Ascending aorta (tissue), 2 donors: ENCODE data around the gene SPIC. TPM values are rescaled to one million over a fixed set of nuclear protein-coding genes. Genes with fewer than 3 reads are reported as not detected.
"Not testable (repeated sequence)": the region's sequence is repeated elsewhere in the genome, so short reads cannot be mapped to it uniquely, and the experiment has no call there.

ENCODE experiments used
- DNase-seq, 2 donors: peaks; one replicate each; pipeline ENCODE4 v3.0.0-alpha.2; 2019; ENCODE audit warnings: low spot score in 2 of 2
- H3K27ac ChIP-seq, 2 donors: fragments of 200-600 bp; sonication (generic); one replicate each; pipeline ENCODE4 v1.5.1; 2016 to 2017; ENCODE audit warnings: mild to moderate bottlenecking in 1 of 2
- H3K27me3 ChIP-seq: fragments of 200-600 bp; sonication (generic); one replicate; pipeline ENCODE4 v1.5.1; 2017
- H3K36me3 ChIP-seq, 2 donors: fragments of 200-600 bp; sonication (generic); one replicate each; pipeline ENCODE4 v1.5.1; 2016
- H3K4me1 ChIP-seq, 2 donors: fragments of 200-600 bp; sonication (generic); one replicate each; pipeline ENCODE4 v1.5.1; 2016 to 2017; ENCODE audit warnings: mild to moderate bottlenecking in 1 of 2
- H3K4me3 ChIP-seq, 2 donors: fragments of 200-600 bp; sonication (generic); one replicate each; pipeline ENCODE4 v1.5.1; 2016 to 2017; ENCODE audit warnings: mild to moderate bottlenecking in 1 of 2
- H3K9me3 ChIP-seq, 2 donors: fragments of 200-600 bp; sonication (generic); one replicate each; pipeline ENCODE4 v1.5.1; 2016
- intact Hi-C: fragments of 100-400 bp; cut with DNase I; formaldehyde crosslinking; loops from one replicate; pipeline ENCODE4 v1.15.1; 2023
- total RNA-seq: library from RNA; depleted of rRNA; stranded (reverse); fragments of >200 nt; gene quantifications from one replicate; pipeline ENCODE4 v1.1.0, GENCODE V29; 2016
- TF ChIP-seq, protein P1 (sequence below), 3 experiments: fragments of 200-600 bp in 2 of 3; fragments of 450-650 bp in 1 of 3; sonication (generic) in 2 of 3; IDR thresholded peaks; one replicate each; pipeline ENCODE4 v1.5.1; 2016 to 2019; ENCODE audit warnings: antibody characterized with exemption in 3 of 3, mild to moderate bottlenecking in 1 of 3, moderate library complexity in 1 of 3

Gene SPIC
- total RNA-seq, 1 donor from 2014 or later: not detected

DNA sequence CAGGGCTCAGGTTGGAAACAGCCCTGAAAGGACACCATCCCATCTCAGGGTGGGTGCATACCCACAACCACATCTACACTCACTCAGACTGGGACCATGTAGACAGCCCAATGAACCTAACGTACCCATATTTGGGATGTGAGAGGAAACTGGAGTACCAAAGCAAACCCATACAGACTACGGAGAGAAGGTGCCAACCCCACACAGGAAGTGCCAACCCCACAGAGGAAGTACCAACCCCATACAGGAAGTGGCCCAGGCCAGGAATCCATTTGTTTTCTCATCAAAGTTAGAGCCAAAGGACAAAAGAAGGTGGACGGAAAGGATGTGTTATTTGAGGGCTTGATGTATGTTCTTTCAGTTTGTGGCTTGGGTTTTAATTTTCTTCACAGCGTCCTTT, 19.5 kb upstream of the SPIC start:
- no peaks in the 10 kb centered on the region for H3K36me3 ChIP-seq
- intact Hi-C loops: no loop called here
- TF ChIP-seq, protein P1, sequence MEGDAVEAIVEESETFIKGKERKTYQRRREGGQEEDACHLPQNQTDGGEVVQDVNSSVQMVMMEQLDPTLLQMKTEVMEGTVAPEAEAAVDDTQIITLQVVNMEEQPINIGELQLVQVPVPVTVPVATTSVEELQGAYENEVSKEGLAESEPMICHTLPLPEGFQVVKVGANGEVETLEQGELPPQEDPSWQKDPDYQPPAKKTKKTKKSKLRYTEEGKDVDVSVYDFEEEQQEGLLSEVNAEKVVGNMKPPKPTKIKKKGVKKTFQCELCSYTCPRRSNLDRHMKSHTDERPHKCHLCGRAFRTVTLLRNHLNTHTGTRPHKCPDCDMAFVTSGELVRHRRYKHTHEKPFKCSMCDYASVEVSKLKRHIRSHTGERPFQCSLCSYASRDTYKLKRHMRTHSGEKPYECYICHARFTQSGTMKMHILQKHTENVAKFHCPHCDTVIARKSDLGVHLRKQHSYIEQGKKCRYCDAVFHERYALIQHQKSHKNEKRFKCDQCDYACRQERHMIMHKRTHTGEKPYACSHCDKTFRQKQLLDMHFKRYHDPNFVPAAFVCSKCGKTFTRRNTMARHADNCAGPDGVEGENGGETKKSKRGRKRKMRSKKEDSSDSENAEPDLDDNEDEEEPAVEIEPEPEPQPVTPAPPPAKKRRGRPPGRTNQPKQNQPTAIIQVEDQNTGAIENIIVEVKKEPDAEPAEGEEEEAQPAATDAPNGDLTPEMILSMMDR (IDR thresholded peaks at IDR 0.05): no peak

DNA sequence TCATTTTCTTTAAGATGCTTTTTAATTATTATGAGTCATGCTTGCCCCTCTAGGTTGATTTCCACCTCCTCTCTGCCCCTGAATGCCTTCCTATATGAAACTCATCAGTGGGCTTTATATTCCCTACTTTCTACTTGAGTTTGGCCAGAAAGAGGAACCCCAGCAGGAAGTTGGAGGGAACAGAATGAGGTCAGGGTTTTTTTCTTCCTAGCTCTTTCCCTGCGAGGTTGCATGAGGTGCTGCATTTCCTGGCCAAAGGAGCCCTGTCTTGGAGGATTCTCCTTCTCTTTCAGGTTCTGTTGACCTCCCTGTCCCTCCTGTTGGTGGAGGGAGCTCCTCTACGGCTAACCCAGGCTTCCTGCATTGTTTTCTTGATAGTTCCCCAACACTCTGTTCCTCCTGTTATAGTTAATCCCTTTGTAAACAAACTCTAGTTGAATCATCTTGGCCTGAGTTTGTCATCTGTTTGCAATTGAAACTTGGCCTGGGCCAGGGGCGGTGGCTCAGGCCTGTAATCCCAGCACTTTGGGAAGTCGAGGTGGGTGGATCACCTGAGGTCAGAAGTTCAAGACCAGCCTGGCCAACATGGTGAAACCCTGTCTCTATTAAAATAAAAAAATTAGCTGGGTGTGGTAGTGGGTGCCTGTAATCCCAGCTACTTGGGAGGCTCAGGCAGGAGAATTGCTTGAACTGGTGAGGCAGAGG, 15.3 kb upstream of the SPIC start:
- no peaks in the 10 kb centered on the region for H3K27me3 ChIP-seq
- H3K36me3 ChIP-seq: no peaks in the 10 kb centered on the region
- TF ChIP-seq, protein P1 (IDR thresholded peaks at IDR 0.05): no peak
- no peaks in the 10 kb centered on the region for H3K4me1 ChIP-seq
- intact Hi-C loops: no loop called here
- no peak overlapping the region for H3K27ac ChIP-seq
- H3K9me3 ChIP-seq: no peaks in the 10 kb centered on the region
- no peak overlapping the region for H3K4me3 ChIP-seq
- DNase-seq: no peak

More for the DNA sequence above, 19.5 kb upstream of the SPIC start:
- DNase-seq: no peak
- Histone ChIP-seq H3K4me1 (no peaks in the 10 kb centered on the region), H3K27me3 (no peaks in the 10 kb centered on the region), H3K9me3 (no peaks in the 10 kb centered on the region), H3K27ac (no peak overlapping the region), H3K4me3 (no peak overlapping the region)

DNA sequence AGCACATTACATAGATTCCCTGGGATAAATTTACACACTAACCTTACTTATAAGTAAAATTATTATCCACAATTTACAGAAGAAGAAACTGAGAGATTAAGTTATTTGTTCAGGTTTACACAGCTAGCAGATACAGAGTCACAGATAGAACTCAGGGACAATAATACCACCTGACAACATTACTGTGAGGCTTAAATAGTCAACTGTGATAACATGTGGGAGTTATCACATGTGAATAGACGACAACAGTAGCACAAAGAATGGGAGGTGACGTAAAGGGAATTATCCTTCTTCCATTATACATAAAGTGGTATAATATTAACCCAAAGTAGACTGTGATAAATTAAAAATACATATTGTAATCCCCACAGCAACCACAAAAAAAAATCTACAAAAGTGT, 6.2 kb upstream of the SPIC start:
- H3K36me3 ChIP-seq: no peaks in the 10 kb centered on the region
- TF ChIP-seq, protein P1 (IDR thresholded peaks at IDR 0.05): no peak
- intact Hi-C loops: no loop called here

DNA sequence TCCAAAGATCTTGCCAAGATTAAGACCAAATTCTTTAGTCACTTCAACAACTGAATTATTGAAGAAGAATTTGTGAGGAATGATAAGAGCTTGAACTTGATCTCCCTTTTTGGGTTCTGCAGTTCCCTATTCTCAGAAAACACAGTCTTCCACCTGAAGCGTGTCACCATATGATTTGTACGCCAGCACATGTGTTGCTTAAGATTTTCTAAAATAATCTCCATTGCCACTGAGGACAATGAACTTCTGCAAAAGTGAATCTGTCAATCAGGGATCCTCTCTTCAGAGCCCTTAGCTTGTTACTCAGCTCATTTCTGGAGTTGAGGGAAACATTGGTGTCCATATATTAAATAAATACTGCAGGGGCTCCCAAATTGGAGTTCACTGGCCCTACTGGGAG, 4.2 kb upstream of the SPIC start:
- Histone ChIP-seq H3K4me3 (no peak overlapping the region), H3K36me3 (no peaks in the 10 kb centered on the region), H3K27ac (no peak overlapping the region), H3K4me1 (no peaks in the 10 kb centered on the region), H3K9me3 (no peaks in the 10 kb centered on the region), H3K27me3 (no peaks in the 10 kb centered on the region)
- intact Hi-C loops: no loop called here
- DNase-seq: no peak
- TF ChIP-seq, protein P1 (IDR thresholded peaks at IDR 0.05): no peak

More for the DNA sequence above, 6.2 kb upstream of the SPIC start:
- Histone ChIP-seq H3K4me1 (no peaks in the 10 kb centered on the region), H3K9me3 (no peaks in the 10 kb centered on the region), H3K27me3 (no peaks in the 10 kb centered on the region), H3K27ac (no peak overlapping the region), H3K4me3 (no peak overlapping the region)
- no peak for DNase-seq

DNA sequence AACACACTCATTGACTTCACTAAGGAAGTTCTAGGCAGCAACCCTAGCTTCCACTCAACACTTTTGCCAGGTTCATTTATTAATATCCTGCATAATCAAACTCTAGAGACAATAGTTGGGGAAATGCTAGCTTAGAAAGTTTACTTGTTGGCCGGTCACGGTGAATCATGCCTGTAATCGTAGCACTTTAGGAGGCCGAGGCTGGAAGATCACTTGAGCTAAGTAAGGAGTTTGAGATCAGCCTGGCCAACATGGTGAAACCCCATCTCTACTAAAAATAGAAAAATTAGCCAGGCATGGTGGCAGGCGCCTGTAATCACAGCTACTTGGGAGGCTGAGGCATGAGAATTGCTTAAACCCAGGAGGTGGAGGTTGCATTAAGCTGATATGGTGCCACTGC, 3.3 kb upstream of the SPIC start:
- H3K27ac ChIP-seq, H3K27me3 ChIP-seq, H3K36me3 ChIP-seq, H3K4me3 ChIP-seq, DNase-seq, H3K9me3 ChIP-seq, intact Hi-C loops, H3K4me1 ChIP-seq: not testable (repeated sequence)

DNA sequence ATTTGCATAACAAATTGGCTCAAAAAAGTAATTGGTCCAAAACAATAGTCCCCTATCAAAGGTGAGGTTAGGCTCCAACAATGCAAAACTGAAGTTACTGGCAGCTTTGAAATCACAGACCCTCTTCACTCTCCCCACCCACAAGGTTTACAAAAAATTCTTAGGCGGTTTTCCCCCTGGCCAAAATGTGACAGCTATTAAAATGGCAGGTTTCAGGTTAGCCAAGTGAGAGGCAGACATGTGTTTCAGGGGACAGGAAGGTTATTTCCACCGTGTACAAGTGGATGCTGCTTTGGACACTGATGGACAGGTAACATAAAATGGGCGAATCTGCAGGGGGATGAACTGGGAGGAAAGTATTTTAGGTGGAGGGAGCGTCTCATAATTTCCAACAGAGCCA, 888 bp upstream of the SPIC start:
- no peaks in the 10 kb centered on the region for H3K4me1 ChIP-seq
- no peaks in the 10 kb centered on the region for H3K27me3 ChIP-seq
- H3K27ac ChIP-seq: no peak overlapping the region
- DNase-seq: no peak
- no peaks in the 10 kb centered on the region for H3K9me3 ChIP-seq
- TF ChIP-seq, protein P1 (IDR thresholded peaks at IDR 0.05): no peak
- intact Hi-C loops: no loop called here
- no peaks in the 10 kb centered on the region for H3K36me3 ChIP-seq
- no peak overlapping the region for H3K4me3 ChIP-seq
